ENCODE results near the gene UBXN1.
"Not testable (repeated sequence)": the region's sequence is repeated elsewhere in the genome, so short reads cannot be mapped to it uniquely, and the experiment has no call there.

UBXN1 gene

GRCh38 chr11:62671608-62672389, 7.1 kb downstream of the UBXN1 start, which contains the start of the genes LBHD1 and UQCC3:
LBHD1 (minus strand) TSS chr11:62672267; CDS start chr11:62670031, 2,236 bp downstream.
UQCC3 (plus strand) TSS chr11:62671673; CDS start chr11:62671746, 73 bp downstream.
- peak; percentile 84 for DNase-seq (ENCODE audit: low spot score)

- DNase-seq (ENCODE audit: low spot score): no peak
These were observed 7.7 kb downstream of the UBXN1 start for GRCh38 chr11:62671236-62671607.

- DNase-seq (ENCODE audit: low spot score): no peak
These were observed 9.3 kb downstream of the UBXN1 start for GRCh38 chr11:62669420-62670161.

GRCh38 chr11:62667460-62667859, 11.4 kb downstream of the UBXN1 start:
- no peak for DNase-seq (ENCODE audit: low spot score)

- no peak for DNase-seq (ENCODE audit: low spot score)
These were observed 12.5 kb downstream of the UBXN1 start for GRCh38 chr11:62666259-62666926.

GRCh38 chr11:62665599-62666258, 13.1 kb downstream of the UBXN1 start:
- peak; percentile 75 for DNase-seq (ENCODE audit: low spot score)

- DNase-seq (ENCODE audit: low spot score): peak; percentile 97
These were observed 13.7 kb downstream of the UBXN1 start, which contains the start of the genes C11orf98 and CSKMT for GRCh38 chr11:62665075-62665598. C11orf98 (minus strand) TSS chr11:62665210; CDS start chr11:62665169, 41 bp downstream. CSKMT (plus strand) TSS chr11:62665312; CDS start chr11:62665880, 568 bp downstream.

- peak; percentile 54 for DNase-seq (ENCODE audit: low spot score)
These were observed 14.3 kb downstream of the UBXN1 start for GRCh38 chr11:62664405-62665074.

GRCh38 chr11:62656796-62657429, 22.0 kb downstream of the UBXN1 start:
- DNase-seq (ENCODE audit: low spot score): no peak

- DNase-seq (ENCODE audit: low spot score): no peak
These were observed 24.6 kb downstream of the UBXN1 start for GRCh38 chr11:62654297-62654696.

GRCh38 chr11:62652161-62653006, 26.5 kb downstream of the UBXN1 start:
- DNase-seq (ENCODE audit: low spot score): peak; percentile 77

- DNase-seq (ENCODE audit: low spot score): not testable (repeated sequence)
These were observed 28.6 kb downstream of the UBXN1 start for GRCh38 chr11:62650283-62650682.

- DNase-seq (ENCODE audit: low spot score): no peak
These were observed 29.4 kb downstream of the UBXN1 start for GRCh38 chr11:62649486-62649885.

GRCh38 chr11:62648967-62649364, 29.9 kb downstream of the UBXN1 start:
- no peak for DNase-seq (ENCODE audit: low spot score)

- no peak for DNase-seq (ENCODE audit: low spot score)
These were observed 30.5 kb downstream of the UBXN1 start for GRCh38 chr11:62648185-62648966.

GRCh38 chr11:62647609-62648005, 31.3 kb downstream of the UBXN1 start:
- no peak for DNase-seq (ENCODE audit: low spot score)

- DNase-seq (ENCODE audit: low spot score): no peak
These were observed 31.9 kb downstream of the UBXN1 start for GRCh38 chr11:62646825-62647608.

All from CD4-positive, alpha-beta T cell treated with Interleukin-2 at 100 ng/mL for 4 hours (primary cell).